Stomach (tissue), 9 donors: ENCODE data around the gene CEP250. TPM values are rescaled to one million over a fixed set of nuclear protein-coding genes. Genes with fewer than 3 reads are reported as not detected.

ENCODE experiments used
- DNase-seq, 2 donors: peaks; one replicate each; pipeline versions ENCODE4 v3.0.0 to v3.0.0-alpha.2; 2013 to 2019
- H3K27ac ChIP-seq, 5 donors: fragments of 200-600 bp in 4 of 5; sonication (generic) in 4 of 5; one replicate each; pipeline ENCODE4 v1.5.1; 2013 to 2019; ENCODE audit warnings: mild to moderate bottlenecking in 1 of 5, moderate library complexity in 1 of 5
- H3K27me3 ChIP-seq, 3 donors: fragments of 200-600 bp; sonication (generic); one replicate each; pipeline ENCODE4 v1.5.1; 2017 to 2019; ENCODE audit warnings: mixed run types in 1 of 3
- H3K36me3 ChIP-seq, 4 donors: fragments of 200-600 bp; sonication (generic); 1 replicate in 3 of 4; 2 replicates in 1 of 4; pipeline ENCODE4 v1.5.1; 2016 to 2019
- H3K4me1 ChIP-seq, 4 donors: fragments of 200-600 bp; sonication (generic); one replicate each; pipeline ENCODE4 v1.5.1; 2016 to 2019
- H3K4me3 ChIP-seq, 4 donors: fragments of 200-600 bp; sonication (generic) in 3 of 4; one replicate each; pipeline ENCODE4 v1.5.1; 2016 to 2019; ENCODE audit warnings: mild to moderate bottlenecking in 1 of 4
- H3K9me3 ChIP-seq, 4 donors: fragments of 200-600 bp; sonication (generic); one replicate each; pipeline ENCODE4 v1.5.1; 2016 to 2019
- EP300 ChIP-seq: sonication (generic); formaldehyde crosslinking; IDR thresholded peaks from one replicate; pipeline ENCODE4 v1.6.1; 2017; ENCODE audit warnings: antibody characterized with exemption
- POLR2A ChIP-seq, 4 donors: fragments of 450-650 bp; IDR thresholded peaks; one replicate each; pipeline ENCODE4 v1.6.1; 2016; ENCODE audit warnings: antibody characterized with exemption in 4 of 4, control low read depth in 2 of 4, mild to moderate bottlenecking in 1 of 4, moderate library complexity in 1 of 4
- POLR2AphosphoS5 ChIP-seq, 3 donors: sonication (generic); formaldehyde crosslinking; IDR thresholded peaks; one replicate each; pipeline ENCODE4 v1.6.1; 2016; ENCODE audit warnings: antibody characterized with exemption in 3 of 3
- WGBS, 5 donors: extraction: QIAGEN DNeasy Blood & Tissue Kit in 3 of 5; methylation state at CpG; one replicate each; pipeline versions ENCODE4 v1.1.5 to v1.1.7; 2013 to 2018; 5-methylcytosine and 5-hydroxymethylcytosine counted together
- intact Hi-C: fragments of 100-400 bp; cut with DNase I; formaldehyde crosslinking; loops from one replicate; pipeline ENCODE4 v1.15.1; 2023; ENCODE audit warnings: low total_unique reads
- polyA plus RNA-seq, 3 donors: library from polyadenylated mRNA; stranded (reverse); fragments of 200-250 nt; gene quantifications; one replicate each; pipeline ENCODE4 v1.2.3, GENCODE V29; 2013
- total RNA-seq, 5 donors: library from RNA; depleted of rRNA; stranded (reverse); fragments of >200 nt; gene quantifications; one replicate each; pipeline versions ENCODE4 v1.1.0 to v1.2.3, GENCODE V29; 2014 to 2016
- TF ChIP-seq, protein P1 (sequence below), 7 experiments: fragments of 450-650 bp in 4 of 7; fragments of 200-600 bp in 3 of 7; sonication (generic) in 3 of 7; IDR thresholded peaks; one replicate each; pipeline ENCODE4 v1.5.1; 2016 to 2019; ENCODE audit warnings: antibody characterized with exemption in 7 of 7, control low read depth in 2 of 7, mild to moderate bottlenecking in 1 of 7
- donor health status: healthy with polysubstance abuse.
- donor health status: Bipolar disorder and iron deficiency.
- donor health status: healthy.

The CEP250 gene
- total and polyA plus RNA-seq, 8 donors: 2.9 to 51.3 (median 6.9) TPM

DNA sequence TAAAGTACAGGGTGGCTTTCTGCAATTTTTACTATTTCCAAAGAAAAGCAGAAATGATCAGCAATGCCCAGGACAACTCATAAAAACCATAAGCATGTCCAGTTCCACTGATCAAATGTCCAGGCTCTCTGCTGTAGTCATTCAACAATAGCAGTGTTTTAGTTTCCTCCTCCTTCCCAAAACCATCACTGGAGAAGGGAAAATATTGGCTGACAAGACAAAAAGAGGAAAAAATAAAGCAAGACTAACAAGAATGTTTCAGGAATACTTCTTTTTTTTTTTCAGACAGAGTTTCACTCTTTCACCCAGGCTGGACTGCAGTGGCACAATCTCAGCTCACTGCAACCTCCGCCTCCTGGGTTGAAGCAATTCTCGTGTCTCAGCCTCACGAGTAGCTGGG lies 45.9 kb upstream of the CEP250 start:
- H3K4me3 ChIP-seq: no peak overlapping the region
- H3K27me3 ChIP-seq: no peaks in the 10 kb centered on the region
- no peak overlapping the region for H3K27ac ChIP-seq
- TF ChIP-seq, protein P1, sequence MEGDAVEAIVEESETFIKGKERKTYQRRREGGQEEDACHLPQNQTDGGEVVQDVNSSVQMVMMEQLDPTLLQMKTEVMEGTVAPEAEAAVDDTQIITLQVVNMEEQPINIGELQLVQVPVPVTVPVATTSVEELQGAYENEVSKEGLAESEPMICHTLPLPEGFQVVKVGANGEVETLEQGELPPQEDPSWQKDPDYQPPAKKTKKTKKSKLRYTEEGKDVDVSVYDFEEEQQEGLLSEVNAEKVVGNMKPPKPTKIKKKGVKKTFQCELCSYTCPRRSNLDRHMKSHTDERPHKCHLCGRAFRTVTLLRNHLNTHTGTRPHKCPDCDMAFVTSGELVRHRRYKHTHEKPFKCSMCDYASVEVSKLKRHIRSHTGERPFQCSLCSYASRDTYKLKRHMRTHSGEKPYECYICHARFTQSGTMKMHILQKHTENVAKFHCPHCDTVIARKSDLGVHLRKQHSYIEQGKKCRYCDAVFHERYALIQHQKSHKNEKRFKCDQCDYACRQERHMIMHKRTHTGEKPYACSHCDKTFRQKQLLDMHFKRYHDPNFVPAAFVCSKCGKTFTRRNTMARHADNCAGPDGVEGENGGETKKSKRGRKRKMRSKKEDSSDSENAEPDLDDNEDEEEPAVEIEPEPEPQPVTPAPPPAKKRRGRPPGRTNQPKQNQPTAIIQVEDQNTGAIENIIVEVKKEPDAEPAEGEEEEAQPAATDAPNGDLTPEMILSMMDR (IDR thresholded peaks at IDR 0.05): no peak
- TF ChIP-seq EP300: no peak
- no peak for TF ChIP-seq POLR2AphosphoS5 (IDR thresholded peaks at IDR 0.05)
- TF ChIP-seq POLR2A (IDR thresholded peaks at IDR 0.05): no peak
- WGBS, 5 donors: 59 to 81% (median 67%) methylated on average over 3 of the region's 3 CpGs
- no peak for DNase-seq
- H3K4me1 ChIP-seq: peaks cover 8 to 28% (median 21%) of the 10 kb centered on the region in 4 donors
- intact Hi-C loops: no loop called here
- H3K9me3 ChIP-seq: peaks cover 0 to 7% (median 0%) of the 10 kb centered on the region in 4 donors
- peaks cover 13 to 57% (median 50%) of the 10 kb centered on the region in 4 donors for H3K36me3 ChIP-seq

DNA sequence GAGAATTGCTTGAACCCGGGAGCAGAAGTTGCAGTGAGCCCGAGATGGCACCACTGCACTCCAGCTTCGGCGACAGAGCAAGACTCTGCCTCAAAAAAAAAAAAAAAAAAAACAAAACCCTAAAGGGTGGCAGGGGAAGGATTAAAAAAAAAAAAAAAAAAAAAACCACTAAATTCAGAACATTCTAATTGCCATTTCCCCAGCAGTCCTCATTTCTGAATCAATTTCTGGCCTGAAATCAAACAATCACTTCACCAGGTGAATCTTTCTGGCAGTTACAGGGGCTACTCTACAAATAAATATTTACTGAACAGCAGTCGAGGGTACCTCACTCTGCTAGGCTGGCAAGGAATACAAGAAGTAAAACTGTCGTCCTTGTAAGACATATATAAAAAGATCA lies 44.8 kb upstream of the CEP250 start:
- no peak for DNase-seq
- peaks cover 0 to 7% (median 0%) of the 10 kb centered on the region in 4 donors for H3K9me3 ChIP-seq
- peaks cover 13 to 47% (median 46%) of the 10 kb centered on the region in 4 donors for H3K36me3 ChIP-seq
- H3K27me3 ChIP-seq: no peaks in the 10 kb centered on the region
- peak overlapping the region in 3 of 4 donors; percentile 69 to 97 (median 76) for H3K4me3 ChIP-seq
- peaks cover 8 to 28% (median 21%) of the 10 kb centered on the region in 4 donors for H3K4me1 ChIP-seq
- TF ChIP-seq EP300: no peak
- TF ChIP-seq, protein P1 (IDR thresholded peaks at IDR 0.05): no peak
- TF ChIP-seq POLR2A (IDR thresholded peaks at IDR 0.05): no peak
- TF ChIP-seq POLR2AphosphoS5 (IDR thresholded peaks at IDR 0.05): no peak
- 62 to 86% (median 77%) methylated on average over 3 to 6 of the region's 6 CpGs for WGBS, 5 donors
- intact Hi-C loops: no loop called here
- no peak overlapping the region for H3K27ac ChIP-seq

DNA sequence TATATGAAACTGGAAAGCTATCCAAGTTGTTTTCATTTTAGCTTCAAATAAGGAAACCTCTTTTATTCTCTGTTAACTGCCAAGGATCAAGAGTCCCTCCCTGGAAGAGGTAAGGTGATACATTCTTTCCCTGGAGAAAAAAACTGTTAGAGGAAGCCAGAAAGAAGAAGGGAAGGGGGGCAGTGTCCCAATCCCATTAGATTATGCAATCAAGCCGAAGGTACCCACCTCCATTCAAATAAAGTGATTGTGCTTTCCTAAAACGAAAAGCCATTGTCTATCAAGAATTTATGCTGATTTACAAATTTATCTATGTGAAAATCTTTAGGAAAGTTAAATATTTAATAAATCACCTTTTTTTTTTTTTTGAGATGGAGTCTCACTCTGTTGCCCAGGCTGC lies 34.1 kb upstream of the CEP250 start:
- intact Hi-C loops: no loop called here
- no peaks in the 10 kb centered on the region for H3K36me3 ChIP-seq
- TF ChIP-seq EP300 (no peak), POLR2A (IDR thresholded peaks at IDR 0.05) (no peak)
- H3K4me3 ChIP-seq: no peak overlapping the region
- DNase-seq: no peak
- no peaks in the 10 kb centered on the region for H3K9me3 ChIP-seq
- H3K4me1 ChIP-seq: no peaks in the 10 kb centered on the region
- H3K27ac ChIP-seq: no peak overlapping the region
- 40 to 62% (median 60%) methylated on average over 2 of the region's 2 CpGs for WGBS, 5 donors
- peaks cover 0 to 21% (median 0%) of the 10 kb centered on the region in 3 donors for H3K27me3 ChIP-seq

DNA sequence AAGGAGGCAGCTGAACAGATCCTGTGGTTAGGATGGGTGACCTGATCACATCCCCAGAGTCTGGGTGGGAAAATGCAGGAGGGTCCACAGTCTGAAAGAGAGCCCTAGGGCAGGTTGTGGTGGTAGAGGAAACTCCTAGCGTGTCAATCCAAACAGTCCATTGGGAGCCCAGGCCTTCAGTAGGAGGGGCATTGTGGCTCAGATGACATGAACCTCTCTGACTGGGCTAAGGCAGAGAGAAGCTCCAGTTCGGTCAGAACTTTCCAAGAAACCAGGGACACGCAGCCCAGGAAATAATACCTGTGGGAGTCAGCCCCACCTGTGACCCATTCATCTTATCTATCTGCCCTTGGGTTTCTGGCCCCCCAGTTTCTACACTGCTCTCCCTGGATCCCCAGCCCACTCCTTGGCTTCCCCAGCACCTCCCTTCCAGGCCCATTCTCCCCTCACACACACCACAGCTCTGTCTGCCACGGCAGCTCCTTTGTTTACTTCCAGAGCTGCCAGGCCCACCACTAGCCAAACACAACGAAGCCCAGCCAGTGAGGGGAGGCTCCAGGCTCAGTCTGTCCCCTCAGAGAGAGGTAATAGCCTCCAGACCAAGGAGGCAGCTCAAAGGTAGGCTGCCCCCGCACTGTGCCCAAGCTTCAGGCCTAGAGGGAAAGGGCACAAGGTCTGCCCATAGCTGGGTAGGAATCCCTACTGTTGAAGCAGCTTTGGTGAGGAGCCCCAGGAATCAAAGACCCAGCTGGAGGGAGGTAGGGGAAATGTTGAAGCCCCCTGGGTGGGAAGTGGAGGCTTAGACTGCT lies 23.6 kb upstream of the CEP250 start:
- intact Hi-C loops: no loop called here
- WGBS, 5 donors: 50 to 70% (median 62%) methylated on average over 5 to 6 of the region's 6 CpGs

More for the DNA sequence above, 23.6 kb upstream of the CEP250 start:
- TF ChIP-seq POLR2A (IDR thresholded peaks at IDR 0.05) (no peak), EP300 (no peak), POLR2AphosphoS5 (IDR thresholded peaks at IDR 0.05) (no peak)
- TF ChIP-seq, protein P1 (IDR thresholded peaks at IDR 0.05): no peak
- Histone ChIP-seq H3K27me3 (no peaks in the 10 kb centered on the region), H3K4me3 (no peak overlapping the region), H3K4me1 (no peaks in the 10 kb centered on the region), H3K27ac (no peak overlapping the region), H3K36me3 (no peaks in the 10 kb centered on the region), H3K9me3 (no peaks in the 10 kb centered on the region)
- no peak for DNase-seq
